Ascending aorta (tissue), 2 donors: ENCODE data around the gene RBM6. TPM values are rescaled to one million over a fixed set of nuclear protein-coding genes. Genes with fewer than 3 reads are reported as not detected.

Experiments used
- DNase-seq, 2 donors: peaks; one replicate each; pipeline ENCODE4 v3.0.0-alpha.2; 2019; ENCODE audit warnings: low spot score in 2 of 2
- H3K27ac ChIP-seq, 2 donors: fragments of 200-600 bp; sonication (generic); one replicate each; pipeline ENCODE4 v1.5.1; 2016 to 2017; ENCODE audit warnings: mild to moderate bottlenecking in 1 of 2
- H3K27me3 ChIP-seq: fragments of 200-600 bp; sonication (generic); one replicate; pipeline ENCODE4 v1.5.1; 2017
- H3K36me3 ChIP-seq, 2 donors: fragments of 200-600 bp; sonication (generic); one replicate each; pipeline ENCODE4 v1.5.1; 2016
- H3K4me1 ChIP-seq, 2 donors: fragments of 200-600 bp; sonication (generic); one replicate each; pipeline ENCODE4 v1.5.1; 2016 to 2017; ENCODE audit warnings: mild to moderate bottlenecking in 1 of 2
- H3K4me3 ChIP-seq, 2 donors: fragments of 200-600 bp; sonication (generic); one replicate each; pipeline ENCODE4 v1.5.1; 2016 to 2017; ENCODE audit warnings: mild to moderate bottlenecking in 1 of 2
- H3K9me3 ChIP-seq, 2 donors: fragments of 200-600 bp; sonication (generic); one replicate each; pipeline ENCODE4 v1.5.1; 2016
- CTCF ChIP-seq, 3 experiments: fragments of 200-600 bp in 2 of 3; fragments of 450-650 bp in 1 of 3; sonication (generic) in 2 of 3; IDR thresholded peaks; one replicate each; pipeline ENCODE4 v1.5.1; 2016 to 2019; ENCODE audit warnings: antibody characterized with exemption in 3 of 3, mild to moderate bottlenecking in 1 of 3, moderate library complexity in 1 of 3
- intact Hi-C: fragments of 100-400 bp; cut with DNase I; formaldehyde crosslinking; loops from one replicate; pipeline ENCODE4 v1.15.1; 2023
- total RNA-seq: library from RNA; depleted of rRNA; stranded (reverse); fragments of >200 nt; gene quantifications from one replicate; pipeline ENCODE4 v1.1.0, GENCODE V29; 2016

RBM6 gene
- 84.7 TPM for total RNA-seq

- Histone ChIP-seq H3K27ac (peak within 1 kb of the TSS; percentile 90 to 97), H3K36me3 (no peaks in the 10 kb centered on the region), H3K4me1 (peaks cover 3 to 6% of the 10 kb centered on the region in 2 donors), H3K4me3 (peak within 1 kb of the TSS; percentile 74 to 86), H3K27me3 (no peaks in the 10 kb centered on the region), H3K9me3 (no peaks in the 10 kb centered on the region)
- DNase-seq = peak; percentile 94 to 99
- TF ChIP-seq CTCF (IDR thresholded peaks at IDR 0.05) = no peak
- intact Hi-C loops = loop anchor here (1.0 to 2.0 kb wide), 2 partner anchors 11 to 83 kb away; partner anchors contain the start of genes MON1A and TRAIP
Measured at GRCh38 chr3:49939858-49940666, at the start of gene RBM6. TSS of gene RBM6 (plus strand) at chr3:49940150. CDS start at chr3:49962642, 22,492 bp downstream.

GRCh38 chr3:49895791-49896190 lies 44.2 kb upstream of the RBM6 start:
- H3K9me3 ChIP-seq = no peaks in the 10 kb centered on the region
- TF ChIP-seq CTCF (IDR thresholded peaks at IDR 0.05) = no peak
- DNase-seq = no peak
- H3K27me3 ChIP-seq = no peaks in the 10 kb centered on the region
- peaks cover 0 to 2% of the 10 kb centered on the region in 2 donors for H3K36me3 ChIP-seq
- H3K4me3 ChIP-seq = no peak overlapping the region
- H3K27ac ChIP-seq = no peak overlapping the region
- H3K4me1 ChIP-seq = peaks cover 0 to 7% of the 10 kb centered on the region in 2 donors
- intact Hi-C loops = no loop called here

GRCh38 chr3:49896345-49896744 lies 43.6 kb upstream of the RBM6 start:
- Histone ChIP-seq H3K27me3 (no peaks in the 10 kb centered on the region), H3K36me3 (peaks cover 0 to 2% of the 10 kb centered on the region in 2 donors), H3K27ac (no peak overlapping the region), H3K4me3 (no peak overlapping the region), H3K9me3 (no peaks in the 10 kb centered on the region), H3K4me1 (peaks cover 0 to 13% of the 10 kb centered on the region in 2 donors)
- no peak for DNase-seq
- intact Hi-C loops = no loop called here
- TF ChIP-seq CTCF (IDR thresholded peaks at IDR 0.05) = no peak

- H3K27me3 ChIP-seq = no peaks in the 10 kb centered on the region
- TF ChIP-seq CTCF (IDR thresholded peaks at IDR 0.05) = no peak
- H3K36me3 ChIP-seq = peaks cover 0 to 2% of the 10 kb centered on the region in 2 donors
- no peak overlapping the region for H3K4me3 ChIP-seq
- intact Hi-C loops = no loop called here
- no peaks in the 10 kb centered on the region for H3K9me3 ChIP-seq
- peaks cover 0 to 14% of the 10 kb centered on the region in 2 donors for H3K4me1 ChIP-seq
- DNase-seq = no peak
- H3K27ac ChIP-seq = no peak overlapping the region
Measured at GRCh38 chr3:49898991-49899390, 41.0 kb upstream of the RBM6 start.

GRCh38 chr3:49899815-49900214 lies 40.1 kb upstream of the RBM6 start:
- TF ChIP-seq CTCF (IDR thresholded peaks at IDR 0.05) = peak in 1 of 3 experiments; percentile 9
- intact Hi-C loops = no loop called here
- no peaks in the 10 kb centered on the region for H3K9me3 ChIP-seq
- H3K27ac ChIP-seq = peak overlapping the region in 1 of 2 donors; percentile 44
- no peak overlapping the region for H3K4me3 ChIP-seq
- H3K4me1 ChIP-seq = peaks cover 0 to 14% of the 10 kb centered on the region in 2 donors
- H3K27me3 ChIP-seq = no peaks in the 10 kb centered on the region
- peaks cover 0 to 2% of the 10 kb centered on the region in 2 donors for H3K36me3 ChIP-seq
- DNase-seq = no peak
